Gastroesophageal sphincter (tissue), 2 donors: Measurements from ENCODE around the gene HORMAD1.

Experiments
- EP300 ChIP-seq: sonication (generic); formaldehyde crosslinking; IDR thresholded peaks from one replicate; pipeline ENCODE4 v1.6.1; 2017; ENCODE audit warnings: antibody characterized with exemption, mild to moderate bottlenecking
- POLR2A ChIP-seq, 2 donors: fragments of 450-650 bp; IDR thresholded peaks; one replicate each; pipeline ENCODE4 v1.6.1; 2017; ENCODE audit warnings: antibody characterized with exemption in 2 of 2, mild to moderate bottlenecking in 2 of 2, moderate library complexity in 1 of 2

GRCh38 chr1:150660584-150660983, 60.1 kb downstream of the HORMAD1 start:
- no peak for TF ChIP-seq POLR2A (IDR thresholded peaks at IDR 0.05)
- TF ChIP-seq EP300: no peak
